GM18511 (cell line): ENCODE data around the gene OR7G2.
A peak's percentile ranks its signal among the peaks of the same experiment; 100 is the strongest.

Experiments used
- ATAC-seq: cut with Tn5 transposase; IDR thresholded peaks from one replicate; pipeline ENCODE4 v1.9.1; 2021; ENCODE audit warnings: mild to moderate bottlenecking, moderate library complexity; ENCODE audit not compliant: unreplicated experiment

OR7G2 gene

DNA sequence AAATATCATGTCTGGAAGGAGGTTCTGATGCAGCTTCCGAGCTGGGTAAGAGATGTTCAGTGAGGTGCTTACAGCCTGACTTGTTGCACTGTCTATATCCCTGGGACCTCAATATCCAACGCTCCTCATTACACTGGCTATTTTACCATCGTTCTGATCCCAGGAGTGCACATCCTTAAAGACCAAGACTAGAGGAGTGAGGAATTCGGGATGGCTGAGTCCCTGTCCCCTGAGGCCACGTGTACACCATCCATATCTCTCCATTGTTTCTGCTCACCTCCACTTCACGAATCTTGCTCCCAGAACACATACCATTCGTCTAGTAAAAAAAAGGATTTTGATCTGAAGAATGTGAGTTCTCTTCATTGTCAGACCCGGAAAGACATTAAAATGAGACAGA lies at the start of gene OR7G2:
OR7G2 (minus strand) TSS at position 101 of the 400 bp plus-strand sequence. CDS start 4,232 bp downstream, outside the sequence.
- ATAC-seq = no peak

DNA sequence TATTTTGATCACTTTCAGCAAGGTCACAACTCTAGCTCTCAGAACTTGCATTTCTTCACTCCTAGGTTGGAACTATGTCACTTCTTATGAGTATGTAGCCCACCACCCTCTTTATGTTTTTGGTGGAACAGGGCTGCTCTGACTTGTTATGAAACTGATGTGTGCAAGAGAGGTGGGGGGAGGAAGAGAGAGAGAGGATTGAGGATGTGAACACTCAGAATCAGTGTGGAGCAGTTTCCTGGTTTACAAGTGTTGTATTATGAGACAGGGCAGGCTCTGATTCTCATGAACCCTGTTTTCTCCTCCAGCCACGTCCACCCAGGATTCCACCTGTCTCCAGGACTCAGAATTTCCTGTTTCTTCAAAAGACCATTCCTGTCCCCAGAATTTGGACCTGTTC lies 49.0 kb upstream of the OR7G2 start:
- no peak for ATAC-seq

DNA sequence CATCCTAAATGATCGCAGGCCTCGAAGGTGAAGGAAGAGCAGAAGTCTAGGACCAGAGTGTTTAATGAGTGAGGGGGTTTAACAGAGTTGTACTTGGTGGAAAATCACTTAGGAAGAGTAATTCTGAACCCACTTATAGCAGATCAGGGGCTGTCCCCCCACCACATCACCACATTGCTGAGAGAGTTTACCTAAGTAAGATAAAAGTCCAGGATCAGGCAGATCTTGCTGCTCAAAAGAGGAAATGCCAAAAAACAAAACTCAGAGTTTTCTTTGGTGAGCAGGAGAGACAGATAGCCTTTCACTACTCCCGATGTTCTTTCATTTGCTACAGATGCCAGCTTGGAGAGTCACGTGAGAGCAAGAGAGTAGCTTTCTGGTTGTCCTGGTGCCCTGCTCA lies 48.3 kb upstream of the OR7G2 start:
- no peak for ATAC-seq

- no peak for ATAC-seq
Measured at GRCh38 chr19:9151367-9151766, 44.1 kb upstream of the OR7G2 start.

GRCh38 chr19:9150650-9151049 lies 43.4 kb upstream of the OR7G2 start:
- ATAC-seq = no peak

GRCh38 chr19:9149997-9150396 lies 42.7 kb upstream of the OR7G2 start:
- ATAC-seq = no peak

DNA sequence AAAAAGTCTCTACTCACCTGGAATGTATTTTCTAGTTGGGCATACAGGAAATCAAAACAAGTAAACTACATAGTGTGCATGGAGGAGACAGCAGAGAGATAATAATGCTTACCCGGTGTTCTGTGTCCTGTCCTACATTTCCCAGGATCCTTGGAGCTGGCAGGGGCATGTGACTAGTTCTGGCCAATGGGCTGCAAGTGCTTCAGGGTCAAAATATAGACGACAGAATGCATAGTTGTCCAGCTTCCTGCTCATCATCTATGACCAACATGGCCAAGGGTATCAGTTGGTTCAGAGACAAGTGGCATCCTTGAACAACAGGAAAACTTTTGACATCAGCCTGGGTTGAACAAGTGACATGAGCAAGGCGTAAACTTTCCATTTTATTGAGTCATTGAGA lies 41.4 kb upstream of the OR7G2 start:
- ATAC-seq = no peak

DNA sequence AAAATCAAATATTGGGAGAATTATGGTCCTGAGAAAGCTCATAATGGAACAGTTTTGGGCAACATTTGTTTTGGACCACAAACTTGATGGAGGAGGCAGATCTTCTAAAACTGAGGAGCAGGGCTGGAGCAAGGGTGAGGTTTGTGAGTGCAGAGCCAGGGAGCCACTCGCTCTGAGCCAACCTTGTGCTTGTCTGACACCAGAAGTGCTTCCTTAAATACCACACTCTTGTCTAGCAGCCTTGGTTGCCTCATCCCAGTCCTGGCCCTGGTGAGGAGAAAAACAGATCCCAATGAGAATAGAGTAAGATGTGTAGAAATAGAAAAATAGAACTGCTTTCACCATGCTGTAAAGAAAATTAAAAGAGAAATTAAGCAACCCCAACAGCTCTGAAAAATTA lies 39.6 kb upstream of the OR7G2 start:
- no peak for ATAC-seq

- no peak for ATAC-seq
Measured at GRCh38 chr19:9144920-9145319, 37.6 kb upstream of the OR7G2 start.

DNA sequence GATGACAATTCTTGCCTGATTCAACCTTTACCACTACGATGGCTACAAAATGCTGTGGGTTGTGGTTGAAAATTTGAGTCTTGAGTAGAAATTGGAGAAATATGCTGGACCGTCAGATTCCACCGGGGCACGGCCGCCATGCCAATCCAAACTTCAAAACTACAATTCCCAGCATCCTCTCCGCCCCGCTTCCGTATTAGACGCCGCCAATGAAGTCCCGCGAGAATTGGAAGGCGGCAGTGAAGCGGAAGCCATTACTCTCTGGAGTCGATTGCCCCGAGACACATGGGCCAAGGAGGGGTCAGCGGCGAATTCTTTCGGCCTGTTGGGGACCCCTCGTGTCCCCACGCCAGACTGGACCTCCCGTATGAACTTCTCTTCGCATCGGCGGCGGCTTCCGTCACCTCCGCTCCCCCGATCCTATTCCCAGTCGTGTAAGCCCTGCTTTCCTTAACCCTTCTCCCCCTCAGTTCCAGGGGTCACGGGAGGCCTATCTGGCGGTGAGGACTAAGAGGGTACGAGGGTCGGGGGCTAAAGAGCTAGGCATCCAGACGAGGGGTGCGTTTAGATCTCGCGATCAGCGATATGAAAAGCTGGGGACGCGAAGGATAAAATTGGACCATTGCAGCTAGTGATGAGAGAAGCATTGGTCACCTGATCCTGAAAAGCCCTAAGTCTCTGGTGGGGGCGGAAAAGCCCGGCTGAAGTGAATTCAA lies 33.0 kb upstream of the OR7G2 start, which contains the start of gene ZNF317:
ZNF317 (plus strand) TSS at position 239 of the 716 bp plus-strand sequence. CDS start 15,620 bp downstream, outside the sequence.
- ATAC-seq = peak; percentile 94

DNA sequence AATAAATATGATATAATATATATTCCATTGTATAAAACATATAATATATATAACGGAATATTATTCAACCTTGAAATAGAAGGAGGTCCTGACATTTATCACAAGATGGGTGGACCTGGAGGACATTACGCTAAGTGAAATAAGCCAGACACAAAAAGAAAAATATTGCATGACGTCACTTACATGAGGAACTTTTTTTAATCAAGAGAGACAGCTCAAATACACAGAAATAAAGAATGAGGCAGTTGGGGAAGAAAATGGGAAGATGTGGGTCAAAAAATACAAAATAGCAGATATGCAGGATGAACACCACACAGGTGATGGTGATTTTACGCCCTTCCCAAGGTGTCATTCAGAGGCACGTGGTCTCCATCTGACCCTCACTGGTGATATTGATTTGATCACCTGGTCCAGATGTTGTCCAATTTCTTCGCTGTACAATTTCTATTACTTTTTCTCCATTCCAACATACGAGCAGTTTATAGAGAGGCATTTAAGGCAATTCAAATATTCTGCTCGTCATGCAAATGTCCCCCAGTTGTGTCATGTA lies 32.4 kb upstream of the OR7G2 start:
- ATAC-seq = peak; percentile 13

- no peak for ATAC-seq
Measured at GRCh38 chr19:9132422-9132821, 25.1 kb upstream of the OR7G2 start.

- ATAC-seq = no peak
Measured at GRCh38 chr19:9130965-9131364, 23.7 kb upstream of the OR7G2 start.

- no peak for ATAC-seq
Measured at GRCh38 chr19:9128171-9128570, 20.9 kb upstream of the OR7G2 start.

DNA sequence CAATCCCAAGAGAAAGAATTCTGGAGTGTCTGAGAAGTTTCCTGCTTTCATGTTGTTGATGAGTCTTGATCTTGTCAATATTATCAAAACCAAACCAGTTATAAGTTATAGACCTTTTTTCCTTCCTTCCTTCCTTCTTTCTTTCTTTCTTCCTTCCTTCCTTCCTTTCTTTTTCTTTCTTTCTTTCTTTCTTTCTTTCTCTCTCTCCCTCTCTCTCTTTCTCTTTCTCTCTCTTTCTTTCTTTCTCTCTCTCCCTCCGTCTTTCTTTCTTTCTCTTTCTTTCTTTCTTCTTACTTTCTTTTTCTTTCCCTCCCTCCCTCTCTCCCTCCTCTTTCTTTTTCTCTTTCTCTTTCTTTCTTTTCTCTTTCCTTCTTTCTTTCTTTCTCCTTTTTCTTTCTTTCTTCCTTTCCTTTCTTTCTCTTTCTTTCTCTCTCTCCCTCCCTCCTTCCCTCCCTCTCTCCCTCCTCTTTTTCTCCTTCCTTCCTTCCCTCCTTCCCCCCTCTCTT lies 19.7 kb upstream of the OR7G2 start, which contains the start of gene OR7G3:
OR7G3 (minus strand) TSS at position 51 of the 506 bp plus-strand sequence; CDS start at position 51, 0 bp downstream.
- ATAC-seq = no peak

DNA sequence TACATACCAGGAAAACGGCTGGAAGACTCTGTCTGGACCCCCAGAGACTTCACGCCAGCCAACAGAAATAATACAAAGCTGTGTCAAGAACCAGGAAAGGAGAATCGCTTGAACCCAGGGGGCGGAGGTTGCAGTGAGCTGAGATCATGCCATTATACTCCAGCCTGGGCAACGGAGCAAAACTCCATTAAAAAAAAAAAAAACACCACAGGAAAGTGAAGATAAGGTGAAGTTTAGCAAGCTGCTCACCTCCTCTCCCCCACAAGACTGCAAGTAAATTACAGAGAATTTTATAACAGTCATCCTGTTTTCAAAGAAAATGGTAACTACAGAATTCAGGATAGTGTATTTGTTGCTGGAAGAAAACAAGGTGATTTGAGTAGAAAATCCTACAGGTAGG lies 9.3 kb upstream of the OR7G2 start:
- no peak for ATAC-seq

DNA sequence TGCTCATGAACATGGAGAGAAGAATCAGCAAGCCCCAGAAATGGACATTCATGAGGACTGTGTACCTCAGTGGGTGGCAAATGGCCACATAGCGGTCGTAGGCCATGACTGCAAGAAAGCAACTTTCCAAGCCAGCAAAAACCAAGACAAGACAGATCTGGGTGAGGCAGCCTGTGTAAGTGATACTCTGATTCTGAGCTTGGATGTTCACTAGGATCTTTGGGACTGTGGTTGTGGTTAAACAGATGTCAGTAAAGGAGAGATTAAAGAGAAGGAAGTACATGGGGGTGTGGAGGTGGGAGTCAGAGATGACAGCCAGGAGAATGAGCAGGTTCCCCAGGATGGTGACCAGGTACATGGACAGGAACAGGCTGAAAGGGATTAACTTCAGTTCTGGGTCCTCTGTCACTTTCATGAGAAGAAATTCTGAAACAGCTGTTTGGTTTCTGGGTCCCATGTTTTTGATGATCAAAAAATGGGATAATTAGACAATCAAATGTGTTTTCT lies 8.1 kb upstream of the OR7G2 start, which contains the start of gene OR7G1:
OR7G1 (minus strand) TSS at position 457 of the 507 bp plus-strand sequence; CDS start at position 457, 0 bp downstream.
- ATAC-seq = no peak

- ATAC-seq = no peak
Measured at GRCh38 chr19:9109959-9110358, 2.7 kb upstream of the OR7G2 start.

DNA sequence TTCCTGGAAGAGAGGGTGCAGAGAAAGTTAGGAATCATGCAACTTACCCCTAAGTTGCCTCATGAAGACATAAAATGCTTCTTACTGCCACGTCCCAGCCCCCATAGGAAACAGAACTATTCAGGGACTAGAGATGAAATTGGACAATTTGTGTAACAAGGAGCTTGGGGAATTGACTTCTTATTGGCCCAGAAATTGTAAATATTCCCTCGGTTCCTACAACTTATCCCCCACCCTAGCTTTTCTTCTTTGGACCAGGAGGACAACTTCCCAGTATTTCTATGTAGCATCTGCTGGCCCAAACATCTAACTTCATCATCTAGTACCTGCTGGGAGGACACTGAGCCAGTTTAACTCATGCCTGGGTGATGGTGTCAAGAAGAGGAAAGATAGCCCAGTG lies 20.5 kb downstream of the OR7G2 start, which contains the start of gene OR1M1:
OR1M1 (plus strand) TSS at position 301 of the 400 bp plus-strand sequence. CDS start 6,184 bp downstream, outside the sequence.
- ATAC-seq = no peak

DNA sequence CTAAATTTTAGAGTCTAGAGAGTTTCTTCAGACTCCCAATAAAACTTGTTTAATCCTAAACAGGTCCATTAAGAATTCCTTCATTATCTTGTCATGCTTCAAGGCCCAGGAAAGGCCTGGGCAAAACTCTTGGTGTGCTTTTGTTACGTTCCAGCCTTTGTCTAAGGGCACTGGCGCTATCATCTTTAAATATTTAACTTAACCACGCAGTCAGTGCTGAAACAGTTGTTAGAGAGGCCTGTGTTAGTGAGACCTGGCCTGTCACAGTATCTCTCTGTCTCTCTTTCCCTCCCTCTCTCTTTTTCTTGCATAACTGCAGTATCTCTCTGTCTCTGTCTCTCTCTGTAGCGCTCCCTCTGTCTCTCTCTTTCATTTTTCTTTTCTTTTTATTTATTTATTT lies 28.6 kb downstream of the OR7G2 start:
- ATAC-seq = no peak

DNA sequence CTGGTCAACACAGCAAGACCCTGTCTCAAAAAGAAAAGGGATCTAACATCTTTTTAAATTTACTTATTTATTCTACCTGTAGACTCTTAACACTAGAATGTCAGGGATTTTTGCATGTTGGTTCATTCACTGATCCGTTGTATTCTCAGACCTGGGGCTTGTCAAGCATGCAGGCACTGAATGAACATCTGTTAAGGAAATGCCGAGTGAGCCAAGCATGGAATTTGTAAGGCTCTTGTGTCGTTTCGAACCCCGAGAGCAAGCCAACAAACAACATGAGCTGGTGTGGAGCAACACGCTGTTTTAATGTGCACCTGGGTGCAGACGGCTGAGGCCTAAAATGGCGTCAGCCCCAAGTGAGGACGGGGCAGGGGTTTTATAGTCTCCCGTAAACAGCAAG lies 30.4 kb downstream of the OR7G2 start:
- ATAC-seq = no peak
